Keratinocyte (primary cell): ENCODE data around the gene RGSL1.

Experiments used
- CTCF ChIP-seq, 3 experiments: IDR thresholded peaks in 1 of 3; conservative IDR thresholded peaks in 1 of 3; optimal IDR thresholded peaks in 1 of 3; 2 replicates in 2 of 3; 3 replicates in 1 of 3; pipeline versions ENCODE3 to v1.5.1; 2011; ENCODE audit warnings: low read length in 3 of 3, mild to moderate bottlenecking in 3 of 3, moderate library complexity in 2 of 3, control low read depth in 1 of 3, inconsistent platforms in 1 of 3; ENCODE audit not compliant: insufficient read depth in 2 of 3; ENCODE audit errors: extremely low read depth in 1 of 3
- EZH2 ChIP-seq: IDR thresholded peaks from one replicate; pipeline ENCODE4 v1.6.1; 2012; ENCODE audit warnings: inconsistent platforms, mild to moderate bottlenecking, low read length, moderate library complexity

GRCh38 chr1:182549346-182549745, 99.4 kb downstream of the RGSL1 start:
- TF ChIP-seq EZH2 (no peak), CTCF (optimal IDR thresholded peaks at IDR 0.05 in 1 of 3, IDR thresholded peaks at IDR 0.05 in 1 of 3, conservative IDR thresholded peaks at IDR 0.05 in 1 of 3; ENCODE audit: extremely low read depth in 1 of 3, insufficient read depth in 2 of 3, low read length in 3 of 3) (no peak)
